ENCODE data around the gene CFAP46. TPM values are rescaled to one million over a fixed set of nuclear protein-coding genes. Genes with fewer than 3 reads are reported as not detected.

The CFAP46 gene
- polyA plus RNA-seq (2013, experiment 1 of 2) = 3.2 TPM
- polyA plus RNA-seq (2013, experiment 2 of 2) = 2.9 TPM

DNA sequence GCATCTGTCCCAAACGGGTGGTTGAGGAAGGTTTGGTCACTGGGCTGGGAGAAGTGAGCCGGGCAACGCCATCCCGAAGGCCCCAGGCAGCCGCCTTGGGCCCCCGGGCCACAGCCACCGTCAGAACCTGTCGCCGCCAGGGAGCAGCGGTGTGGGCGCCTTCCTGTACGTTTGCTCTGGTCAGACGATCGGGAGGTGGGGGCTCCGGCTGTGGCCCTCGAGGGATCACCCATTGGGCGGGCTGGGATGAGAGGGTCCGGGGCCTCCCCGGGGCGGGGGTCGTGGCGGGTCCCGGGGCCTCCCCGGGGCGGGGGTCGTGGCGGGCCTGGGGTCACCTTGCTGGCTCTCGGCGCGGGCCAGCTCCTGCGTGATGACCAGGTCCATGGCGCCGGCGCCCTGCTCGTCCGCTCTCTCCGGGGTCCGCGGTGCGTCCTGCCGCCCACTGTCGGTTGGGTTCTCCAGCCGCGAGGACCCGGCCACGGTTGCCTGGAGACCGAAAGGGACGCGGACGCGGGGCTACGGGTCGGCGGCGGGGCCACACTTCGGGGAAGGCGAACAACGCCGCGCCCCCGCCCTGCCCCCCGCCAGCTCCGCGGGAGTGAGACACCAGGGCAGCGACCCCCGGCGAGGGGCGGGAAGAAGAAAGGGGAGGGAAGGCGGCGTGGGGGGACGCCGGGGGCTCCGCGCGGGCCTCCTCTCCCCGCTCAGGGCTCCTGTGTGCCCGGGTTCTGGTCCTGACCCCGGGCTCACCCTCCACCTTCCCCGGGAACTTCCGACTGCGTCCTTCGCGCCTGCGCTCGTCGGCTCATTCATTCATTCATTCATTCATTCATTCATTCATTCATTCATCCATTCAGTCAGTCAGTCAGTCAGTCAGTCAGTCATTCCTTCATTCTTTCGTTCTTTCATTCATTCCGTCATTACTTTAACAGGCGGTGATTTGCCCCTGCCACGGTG is at the start of gene CFAP46:
Gene CFAP46, minus strand, starts transcription at position 470 of the 957 bp plus-strand sequence. Its CDS starts 86 bp downstream, at position 384.
- H3K27ac ChIP-seq (ENCODE audit: low read depth, low read length, severe bottlenecking) = no peak within 1 kb of the TSS
- H3K4me1 ChIP-seq (ENCODE audit: control insufficient read depth, insufficient read depth, low read length, poor library complexity, severe bottlenecking) = no peaks in the 10 kb centered on the region
- H3K9me3 ChIP-seq (ENCODE audit: control insufficient read depth, low read length) = no peaks in the 10 kb centered on the region
- H3K4me3 ChIP-seq (ENCODE audit: extremely low read depth, insufficient read depth, low read length, poor library complexity, severe bottlenecking) = peak within 1 kb of the TSS; percentile 55
- no peaks in the 10 kb centered on the region for H3K36me3 ChIP-seq (ENCODE audit: control insufficient read depth, insufficient read depth, low read length)
- 5 to 7% methylated on average over 61 to 81 of the region's 90 CpGs for WGBS, 2 experiments (ENCODE audit: insufficient coverage in 2 of 2)

DNA sequence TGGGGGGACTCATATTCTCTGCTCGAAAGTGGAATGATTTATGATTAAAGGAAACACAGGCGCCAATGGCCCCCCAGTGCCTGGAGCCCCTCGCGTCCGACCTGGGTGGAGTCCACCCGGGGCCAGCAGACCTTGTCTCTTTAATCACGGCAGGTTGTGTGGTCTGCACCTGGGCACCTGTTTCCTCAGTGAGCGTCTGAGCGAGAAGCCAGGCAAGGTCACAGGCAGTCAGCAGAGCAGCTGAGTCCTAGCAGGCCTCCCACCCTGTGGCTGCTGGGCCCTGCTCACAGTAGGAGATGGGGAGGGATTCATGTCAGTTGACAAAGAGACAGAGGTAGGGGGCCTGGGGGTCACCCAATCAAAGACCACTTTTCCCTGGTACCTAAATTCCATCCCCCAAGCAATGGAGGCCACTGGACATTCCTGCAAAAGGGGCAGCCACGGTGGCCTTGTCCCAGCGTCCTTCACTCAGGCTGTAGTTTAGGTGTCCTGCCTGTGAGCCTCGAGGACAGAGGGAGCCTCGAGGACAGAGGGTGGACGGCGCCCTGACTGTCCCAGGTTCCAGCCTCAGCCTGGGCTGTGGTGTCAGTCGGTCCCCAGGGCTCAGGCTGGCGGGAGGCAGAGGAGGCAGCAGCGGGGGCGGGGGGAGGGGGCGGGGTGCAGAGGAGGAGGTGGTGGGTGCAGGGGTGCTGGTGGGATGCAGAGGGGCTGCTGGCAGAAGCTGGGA is 49.5 kb upstream of the CFAP46 start:
- H3K4me1 ChIP-seq (ENCODE audit: control insufficient read depth, insufficient read depth, low read length, poor library complexity, severe bottlenecking) = no peaks in the 10 kb centered on the region
- H3K9me3 ChIP-seq (ENCODE audit: control insufficient read depth, low read length) = no peaks in the 10 kb centered on the region
- H3K36me3 ChIP-seq (ENCODE audit: control insufficient read depth, insufficient read depth, low read length) = no peaks in the 10 kb centered on the region
- H3K4me3 ChIP-seq (ENCODE audit: extremely low read depth, insufficient read depth, low read length, poor library complexity, severe bottlenecking) = no peak overlapping the region
- 85 to 94% methylated on average over 13 to 16 of the region's 20 CpGs for WGBS, 2 experiments (ENCODE audit: insufficient coverage in 2 of 2)
- no peak overlapping the region for H3K27ac ChIP-seq (ENCODE audit: low read depth, low read length, severe bottlenecking)

DNA sequence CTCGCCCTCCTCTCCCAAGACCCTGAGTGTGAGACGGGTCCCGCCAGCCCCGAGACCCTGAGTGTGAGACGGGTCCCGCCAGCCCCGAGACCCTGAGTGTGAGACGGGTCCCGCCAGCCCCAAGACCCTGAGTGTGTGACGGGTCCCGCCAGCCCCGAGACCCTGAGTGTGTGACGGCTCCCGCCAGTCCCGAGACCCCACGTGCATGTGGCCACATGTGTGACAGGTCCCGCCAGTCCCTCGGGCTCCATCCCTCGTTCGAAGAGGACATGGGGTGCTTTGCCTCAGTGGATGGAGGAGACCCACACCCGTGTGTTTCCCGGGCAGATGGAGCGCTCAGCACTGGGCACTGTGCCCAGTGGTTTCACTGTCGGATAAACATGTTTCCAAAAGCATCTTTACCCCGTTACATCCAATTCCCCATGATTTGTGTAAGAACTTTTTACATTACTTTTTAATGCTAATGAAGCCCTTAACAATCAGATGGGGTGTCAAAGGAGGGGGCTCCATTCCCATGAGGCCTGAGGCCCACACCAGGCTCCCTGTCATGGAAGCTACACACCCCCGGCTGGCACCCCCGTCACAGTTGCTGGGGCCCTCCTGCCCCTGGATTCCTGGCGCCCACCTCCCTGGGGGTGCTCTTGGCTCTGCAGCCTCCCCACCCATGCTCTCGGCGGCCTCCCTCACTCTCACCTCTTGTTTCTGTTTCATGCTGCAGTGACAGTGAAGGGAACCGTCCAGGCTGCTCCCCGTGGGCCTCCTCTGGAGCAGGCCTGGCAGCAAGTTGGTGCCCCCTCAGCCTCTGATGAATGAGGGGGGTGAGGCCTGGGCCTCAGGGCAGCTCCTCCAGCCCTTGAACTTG is 48.5 kb upstream of the CFAP46 start:
- 88 to 90% methylated on average over 27 to 31 of the region's 32 CpGs for WGBS, 2 experiments (ENCODE audit: insufficient coverage in 2 of 2)
- no peaks in the 10 kb centered on the region for H3K9me3 ChIP-seq (ENCODE audit: control insufficient read depth, low read length)
- H3K4me1 ChIP-seq (ENCODE audit: control insufficient read depth, insufficient read depth, low read length, poor library complexity, severe bottlenecking) = no peaks in the 10 kb centered on the region

DNA sequence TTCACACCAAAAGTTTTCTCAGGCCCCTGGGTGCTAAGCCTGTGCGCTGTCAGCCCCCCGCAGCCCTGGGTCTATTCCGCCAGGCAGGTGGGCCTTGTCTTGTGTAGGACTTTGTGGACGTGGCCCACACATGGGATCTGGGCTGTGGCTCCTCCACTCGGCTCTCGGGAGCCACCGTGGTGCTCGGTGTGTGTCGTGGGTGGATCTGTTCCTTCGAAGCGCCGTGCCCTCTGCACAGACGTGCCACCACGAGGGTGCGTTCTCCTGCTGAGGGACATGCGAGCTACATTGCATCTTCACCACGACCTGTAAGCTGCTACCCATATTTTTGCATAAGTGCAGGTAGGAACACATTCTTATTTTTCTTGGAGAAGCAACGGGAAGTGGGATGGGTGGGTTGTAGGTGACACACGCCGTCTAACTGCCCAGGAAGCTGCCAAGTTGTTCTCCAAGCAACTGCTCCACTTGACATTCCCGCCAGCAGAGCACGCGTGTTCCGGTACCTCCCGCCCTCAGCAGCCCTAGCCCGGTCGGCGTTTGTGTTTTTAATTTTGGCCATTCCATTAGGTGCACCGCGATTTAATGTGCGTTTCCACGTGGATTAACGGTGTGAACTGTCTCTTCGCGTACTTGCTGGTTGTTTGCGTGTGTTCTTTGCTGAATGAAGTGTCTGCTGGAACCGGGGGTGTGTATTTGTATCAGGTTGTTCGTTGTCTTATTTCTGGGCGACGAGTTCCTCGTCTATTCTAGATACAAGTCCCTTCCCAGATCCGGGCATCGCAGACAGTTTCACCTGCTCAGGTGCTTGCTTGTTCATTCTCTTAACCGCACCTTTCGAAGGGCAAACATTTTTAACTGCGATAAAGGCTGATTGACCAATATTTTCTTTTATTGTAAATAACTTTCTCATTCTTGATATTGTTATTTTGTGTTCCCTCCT is 47.4 kb upstream of the CFAP46 start:
- Histone ChIP-seq H3K36me3 (ENCODE audit: control insufficient read depth, insufficient read depth, low read length) (no peaks in the 10 kb centered on the region), H3K27ac (ENCODE audit: low read depth, low read length, severe bottlenecking) (no peak overlapping the region), H3K4me3 (ENCODE audit: extremely low read depth, insufficient read depth, low read length, poor library complexity, severe bottlenecking) (no peak overlapping the region), H3K9me3 (ENCODE audit: control insufficient read depth, low read length) (no peaks in the 10 kb centered on the region), H3K4me1 (ENCODE audit: control insufficient read depth, insufficient read depth, low read length, poor library complexity, severe bottlenecking) (peaks cover 3% of the 10 kb centered on the region)
- 92 to 93% methylated on average over 40 to 41 of the region's 46 CpGs for WGBS, 2 experiments (ENCODE audit: insufficient coverage in 2 of 2)

More for the DNA sequence above, 48.5 kb upstream of the CFAP46 start:
- H3K36me3 ChIP-seq (ENCODE audit: control insufficient read depth, insufficient read depth, low read length) = no peaks in the 10 kb centered on the region
- H3K27ac ChIP-seq (ENCODE audit: low read depth, low read length, severe bottlenecking) = no peak overlapping the region
- H3K4me3 ChIP-seq (ENCODE audit: extremely low read depth, insufficient read depth, low read length, poor library complexity, severe bottlenecking) = no peak overlapping the region

DNA sequence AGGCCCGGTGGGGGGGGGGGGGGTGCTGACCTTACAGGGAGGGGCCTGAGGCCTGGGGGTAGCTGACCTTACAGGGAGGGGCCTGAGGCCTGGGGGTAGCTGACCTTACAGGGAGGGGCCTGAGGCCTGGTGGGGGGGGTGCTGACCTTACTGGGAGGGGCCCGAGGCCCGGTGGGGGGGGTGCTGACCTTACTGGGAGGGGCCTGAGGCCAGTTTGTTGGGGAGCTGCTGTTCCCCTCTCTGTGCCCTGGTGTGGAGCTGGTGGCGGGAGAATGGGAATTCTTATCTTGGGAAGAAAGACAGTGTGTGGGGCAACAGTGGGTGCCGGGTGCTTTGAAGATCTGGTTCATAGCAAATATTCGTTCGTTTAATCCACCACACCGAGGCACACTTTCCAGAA is 46.6 kb upstream of the CFAP46 start:
- Histone ChIP-seq H3K9me3 (ENCODE audit: control insufficient read depth, low read length) (no peaks in the 10 kb centered on the region), H3K4me1 (ENCODE audit: control insufficient read depth, insufficient read depth, low read length, poor library complexity, severe bottlenecking) (peaks cover 5% of the 10 kb centered on the region), H3K36me3 (ENCODE audit: control insufficient read depth, insufficient read depth, low read length) (no peaks in the 10 kb centered on the region), H3K27ac (ENCODE audit: low read depth, low read length, severe bottlenecking) (no peak overlapping the region), H3K4me3 (ENCODE audit: extremely low read depth, insufficient read depth, low read length, poor library complexity, severe bottlenecking) (no peak overlapping the region)
- WGBS, 2 experiments (ENCODE audit: insufficient coverage in 2 of 2) = 97 to 100% methylated on average over 1 to 5 of the region's 8 CpGs

DNA sequence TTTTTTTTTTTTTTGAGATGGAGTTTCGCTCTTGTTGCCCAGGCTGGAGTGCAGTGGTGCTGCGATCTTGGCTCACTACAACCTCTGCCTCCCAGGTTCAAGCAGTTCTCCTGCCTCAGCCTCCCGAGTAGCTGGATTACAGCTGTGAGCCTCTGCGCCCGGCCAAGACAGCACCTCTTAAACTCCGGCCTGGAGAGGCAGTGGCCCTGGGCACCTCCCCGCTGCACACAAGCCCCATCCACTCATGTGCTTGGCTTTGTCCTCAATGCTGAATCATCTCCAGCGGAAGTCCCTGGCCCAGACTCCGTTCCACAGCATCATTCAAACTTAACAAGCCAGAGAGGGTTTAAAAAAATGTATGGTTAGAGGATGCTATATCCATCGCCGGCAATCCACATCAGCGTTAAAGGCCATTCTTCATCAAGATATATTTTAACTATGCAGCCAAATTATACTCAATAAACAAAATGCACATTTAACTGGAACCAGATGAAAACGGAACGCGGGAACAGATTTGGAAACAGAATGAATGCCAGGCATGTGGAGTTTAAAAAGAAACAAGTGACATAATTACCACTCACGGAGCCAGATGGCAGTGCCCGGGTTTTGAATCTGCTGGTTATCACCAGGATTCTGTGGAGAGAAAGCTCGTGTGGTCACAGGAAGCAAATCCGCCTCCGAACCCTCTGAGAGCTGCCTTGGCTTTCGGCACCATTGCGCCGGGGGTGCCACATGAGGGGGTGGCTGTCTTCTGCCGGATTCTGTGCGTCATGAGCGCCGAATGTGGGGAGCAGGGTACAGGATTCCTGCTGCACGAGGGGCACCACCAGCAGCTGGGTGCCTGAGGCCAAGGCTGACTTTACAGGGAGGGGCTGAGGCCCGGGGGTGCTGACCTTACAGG is 45.6 kb upstream of the CFAP46 start:
- Histone ChIP-seq H3K27ac (ENCODE audit: low read depth, low read length, severe bottlenecking) (no peak overlapping the region), H3K36me3 (ENCODE audit: control insufficient read depth, insufficient read depth, low read length) (no peaks in the 10 kb centered on the region), H3K4me3 (ENCODE audit: extremely low read depth, insufficient read depth, low read length, poor library complexity, severe bottlenecking) (no peak overlapping the region), H3K9me3 (ENCODE audit: control insufficient read depth, low read length) (no peaks in the 10 kb centered on the region), H3K4me1 (ENCODE audit: control insufficient read depth, insufficient read depth, low read length, poor library complexity, severe bottlenecking) (peaks cover 7% of the 10 kb centered on the region)
- 89 to 91% methylated on average over 20 to 23 of the region's 29 CpGs for WGBS, 2 experiments (ENCODE audit: insufficient coverage in 2 of 2)

DNA sequence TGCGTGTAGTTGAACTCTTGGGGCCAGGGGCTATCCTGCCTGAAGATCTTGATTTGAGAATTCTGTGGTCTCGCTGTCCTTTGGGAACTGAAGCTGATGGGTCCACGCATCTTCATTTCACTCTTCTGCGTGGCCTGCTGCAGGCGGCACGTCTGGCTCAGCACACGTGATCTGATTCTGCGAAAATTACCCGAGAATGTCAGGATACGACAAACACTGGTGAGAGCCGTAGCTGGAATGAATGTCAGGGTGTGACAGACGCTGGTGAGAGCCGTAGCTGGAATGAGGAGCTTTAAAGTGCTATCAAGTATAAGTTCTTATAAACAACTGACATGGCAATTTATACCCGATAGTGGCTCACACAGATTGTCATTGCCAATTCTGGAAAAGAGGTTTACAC is 44.6 kb upstream of the CFAP46 start:
- Histone ChIP-seq H3K4me1 (ENCODE audit: control insufficient read depth, insufficient read depth, low read length, poor library complexity, severe bottlenecking) (peaks cover 7% of the 10 kb centered on the region), H3K27ac (ENCODE audit: low read depth, low read length, severe bottlenecking) (no peak overlapping the region), H3K36me3 (ENCODE audit: control insufficient read depth, insufficient read depth, low read length) (no peaks in the 10 kb centered on the region), H3K9me3 (ENCODE audit: control insufficient read depth, low read length) (no peaks in the 10 kb centered on the region), H3K4me3 (ENCODE audit: extremely low read depth, insufficient read depth, low read length, poor library complexity, severe bottlenecking) (no peak overlapping the region)
- 90 to 97% methylated on average over 13 to 14 of the region's 14 CpGs for WGBS, 2 experiments (ENCODE audit: insufficient coverage in 2 of 2)

DNA sequence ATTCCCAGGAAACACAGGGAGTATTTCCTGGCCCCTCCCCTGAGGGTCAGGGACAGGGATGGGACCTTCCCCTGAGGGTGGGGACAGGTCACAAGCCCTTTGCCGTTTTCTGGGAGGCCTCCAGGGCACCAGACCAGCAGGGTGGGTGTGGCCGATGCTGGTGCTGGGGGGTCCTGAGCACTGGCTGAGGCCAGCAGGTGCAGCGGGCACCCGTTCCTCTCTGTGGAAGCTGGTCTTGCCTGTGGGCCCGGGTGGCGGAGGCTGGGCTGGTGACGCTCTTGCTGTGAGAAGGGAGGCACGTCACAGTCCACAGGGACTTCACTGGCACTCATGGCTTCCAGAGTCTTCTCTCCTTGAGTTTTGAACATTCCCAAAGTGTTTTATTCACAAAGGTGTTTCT is 44.2 kb upstream of the CFAP46 start:
- Histone ChIP-seq H3K4me3 (ENCODE audit: extremely low read depth, insufficient read depth, low read length, poor library complexity, severe bottlenecking) (no peak overlapping the region), H3K36me3 (ENCODE audit: control insufficient read depth, insufficient read depth, low read length) (no peaks in the 10 kb centered on the region), H3K9me3 (ENCODE audit: control insufficient read depth, low read length) (no peaks in the 10 kb centered on the region), H3K27ac (ENCODE audit: low read depth, low read length, severe bottlenecking) (no peak overlapping the region), H3K4me1 (ENCODE audit: control insufficient read depth, insufficient read depth, low read length, poor library complexity, severe bottlenecking) (peaks cover 7% of the 10 kb centered on the region)
- 93 to 94% methylated on average over 8 of the region's 8 CpGs for WGBS, 2 experiments (ENCODE audit: insufficient coverage in 2 of 2)

DNA sequence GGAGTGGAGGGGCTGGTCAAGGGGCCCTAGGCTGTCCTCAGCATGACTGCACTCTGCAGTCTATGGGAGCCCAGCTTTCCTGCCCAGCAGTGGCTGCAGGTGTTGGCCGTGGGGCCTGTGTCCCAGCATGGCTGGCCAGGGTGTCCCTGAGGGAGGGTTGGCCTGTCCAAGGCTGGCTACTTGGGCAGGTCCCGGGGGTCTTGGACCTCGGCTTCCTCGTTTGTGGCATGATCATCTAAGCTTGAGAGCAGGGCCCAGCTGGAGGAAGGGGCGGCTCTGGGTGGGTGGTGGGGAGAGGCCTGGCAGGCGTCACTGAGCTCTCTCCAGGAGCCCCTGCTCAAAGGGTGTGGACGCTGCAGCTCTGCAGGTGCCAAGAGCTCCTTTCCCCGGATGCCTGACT is 43.7 kb upstream of the CFAP46 start:
- H3K36me3 ChIP-seq (ENCODE audit: control insufficient read depth, insufficient read depth, low read length) = no peaks in the 10 kb centered on the region
- no peaks in the 10 kb centered on the region for H3K9me3 ChIP-seq (ENCODE audit: control insufficient read depth, low read length)
- H3K4me3 ChIP-seq (ENCODE audit: extremely low read depth, insufficient read depth, low read length, poor library complexity, severe bottlenecking) = no peak overlapping the region
- H3K4me1 ChIP-seq (ENCODE audit: control insufficient read depth, insufficient read depth, low read length, poor library complexity, severe bottlenecking) = peaks cover 7% of the 10 kb centered on the region
- H3K27ac ChIP-seq (ENCODE audit: low read depth, low read length, severe bottlenecking) = no peak overlapping the region
- WGBS, 2 experiments (ENCODE audit: insufficient coverage in 2 of 2) = 95 to 96% methylated on average over 7 to 8 of the region's 8 CpGs

Data from mesodermal cell (in vitro differentiated cells).